Mesenchymal stem cell (in vitro differentiated cells and primary cell): ENCODE measurements around the gene HS3ST3B1.

Experiments used
- DNase-seq: peaks from one replicate; pipeline ENCODE4 v3.0.0-alpha.2; 2013
- H2AFZ ChIP-seq: one replicate; pipeline ENCODE4 v1.6.1; 2013; ENCODE audit warnings: low read depth, mild to moderate bottlenecking, control low read depth, inconsistent platforms, low read length, moderate library complexity
- H2AK5ac ChIP-seq: 2 replicates; pipeline ENCODE4 v1.6.1; 2013; ENCODE audit warnings: low read length, moderate library complexity, mild to moderate bottlenecking, inconsistent platforms; ENCODE audit not compliant: severe bottlenecking
- H2BK120ac ChIP-seq: one replicate; pipeline ENCODE4 v1.6.1; 2013; ENCODE audit warnings: low read depth, mild to moderate bottlenecking, inconsistent platforms, low read length, moderate library complexity
- H2BK12ac ChIP-seq, 2 experiments: one replicate each; pipeline ENCODE4 v1.6.1; 2013; ENCODE audit warnings: inconsistent platforms in 2 of 2, low read length in 2 of 2, mild to moderate bottlenecking in 2 of 2, moderate library complexity in 2 of 2, control low read depth in 1 of 2
- H2BK15ac ChIP-seq: one replicate; pipeline ENCODE4 v1.6.1; 2013; ENCODE audit warnings: mild to moderate bottlenecking, low read depth, inconsistent platforms; ENCODE audit not compliant: poor library complexity, severe bottlenecking
- H2BK5ac ChIP-seq: 2 replicates; pipeline ENCODE4 v1.6.1; 2013; ENCODE audit warnings: low read depth, mild to moderate bottlenecking, low read length, control low read depth, inconsistent platforms; ENCODE audit not compliant: poor library complexity, severe bottlenecking
- H3K14ac ChIP-seq, 2 experiments: one replicate each; pipeline ENCODE4 v1.6.1; 2013; ENCODE audit warnings: inconsistent platforms in 2 of 2, low read length in 2 of 2, control low read depth in 1 of 2, mild to moderate bottlenecking in 1 of 2, moderate library complexity in 1 of 2
- H3K18ac ChIP-seq, 2 experiments: one replicate each; pipeline ENCODE4 v1.6.1; 2013; ENCODE audit warnings: inconsistent platforms in 2 of 2, low read length in 2 of 2, control low read depth in 1 of 2, low read depth in 1 of 2, mild to moderate bottlenecking in 1 of 2
- H3K23ac ChIP-seq, 2 experiments: one replicate each; pipeline ENCODE4 v1.6.1; 2013; ENCODE audit warnings: inconsistent platforms in 2 of 2, low read length in 2 of 2, mild to moderate bottlenecking in 2 of 2, moderate library complexity in 2 of 2, control low read depth in 1 of 2
- H3K27ac ChIP-seq: 2 replicates; pipeline ENCODE4 v1.5.1; 2013; ENCODE audit warnings: mild to moderate bottlenecking, moderate library complexity, low read length, control low read depth, inconsistent platforms; ENCODE audit not compliant: poor library complexity, severe bottlenecking
- H3K27me3 ChIP-seq, 2 experiments: 2 replicates each; pipeline versions ENCODE4 v1.6.1 to v1.7.0; 2013; ENCODE audit warnings: low read length in 2 of 2, mild to moderate bottlenecking in 2 of 2, moderate library complexity in 2 of 2, control low read depth in 1 of 2, inconsistent platforms in 1 of 2; ENCODE audit not compliant: control insufficient read depth in 1 of 2, insufficient read depth in 1 of 2
- H3K36me3 ChIP-seq, 2 experiments: 2 replicates each; pipeline versions ENCODE4 v1.6.1 to v1.7.0; 2013; ENCODE audit warnings: low read length in 2 of 2, control low read depth in 1 of 2, inconsistent platforms in 1 of 2, low read depth in 1 of 2, mild to moderate bottlenecking in 1 of 2; ENCODE audit not compliant: insufficient read depth in 2 of 2, control insufficient read depth in 1 of 2
- H3K4ac ChIP-seq, 2 experiments: one replicate each; pipeline ENCODE4 v1.6.1; 2013; ENCODE audit warnings: inconsistent platforms in 2 of 2, low read length in 2 of 2, mild to moderate bottlenecking in 2 of 2, moderate library complexity in 2 of 2, control low read depth in 1 of 2, low read depth in 1 of 2
- H3K4me1 ChIP-seq: 2 replicates; pipeline ENCODE4 v1.6.1; 2013; ENCODE audit warnings: low read depth, low read length, control low read depth; ENCODE audit not compliant: control insufficient read depth, insufficient read depth
- H3K4me2 ChIP-seq: 2 replicates; pipeline ENCODE4 v1.6.1; 2013; ENCODE audit warnings: low read length, mild to moderate bottlenecking, inconsistent platforms; ENCODE audit not compliant: poor library complexity, severe bottlenecking
- H3K4me3 ChIP-seq, 2 experiments: 2 replicates each; pipeline versions ENCODE4 v1.5.1 to v1.7.0; 2013; ENCODE audit warnings: low read length in 2 of 2, mild to moderate bottlenecking in 2 of 2, control low read depth in 1 of 2, low read depth in 1 of 2; ENCODE audit not compliant: insufficient read depth in 1 of 2
- H3K79me1 ChIP-seq: replicated peaks from 2 replicates; pipeline ENCODE4 v1.6.1; 2013; ENCODE audit warnings: mild to moderate bottlenecking, control low read depth, low read length, inconsistent platforms; ENCODE audit not compliant: poor library complexity, severe bottlenecking
- H3K9ac ChIP-seq: 2 replicates; pipeline ENCODE4 v1.7.0; 2013; ENCODE audit warnings: mild to moderate bottlenecking, low read length, moderate library complexity
- H3K9me3 ChIP-seq: 2 replicates; pipeline ENCODE4 v1.7.0; 2013; ENCODE audit warnings: mild to moderate bottlenecking, low read length; ENCODE audit not compliant: control insufficient read depth
- H4K8ac ChIP-seq: one replicate; pipeline ENCODE4 v1.6.1; 2013; ENCODE audit warnings: inconsistent platforms, mild to moderate bottlenecking, low read length, moderate library complexity
- H4K91ac ChIP-seq: one replicate; pipeline ENCODE4 v1.6.1; 2013; ENCODE audit warnings: mild to moderate bottlenecking, low read length, inconsistent platforms
- WGBS: methylation state at CpG from one replicate; pipeline ENCODE4 v1.1.7; 2013; ENCODE audit warnings: mixed read lengths; 5-methylcytosine and 5-hydroxymethylcytosine counted together

HS3ST3B1 gene

DNA sequence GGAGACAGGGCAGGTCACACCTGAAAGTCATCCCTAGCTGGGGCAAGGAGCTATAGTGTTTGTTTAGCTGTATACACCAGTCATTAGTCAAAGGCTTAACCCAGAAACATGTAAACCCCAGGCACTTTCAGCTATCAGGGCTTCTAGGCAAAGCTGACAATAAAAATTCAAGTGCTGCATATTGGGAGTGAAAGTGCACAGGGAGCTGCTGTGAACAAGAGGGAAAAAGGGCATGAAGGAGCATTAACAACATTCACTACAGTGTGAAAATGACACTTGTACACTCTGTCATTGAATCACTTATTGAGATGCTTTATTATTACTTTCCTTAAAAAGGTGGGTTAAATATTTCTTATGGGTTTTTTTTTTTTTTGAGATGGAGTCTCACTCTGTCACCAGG is 92.8 kb downstream of the HS3ST3B1 start:
- Histone ChIP-seq H3K27me3 (no peaks in the 10 kb centered on the region), H3K9ac (no peak overlapping the region), H3K4me1 (no peaks in the 10 kb centered on the region), H3K79me1 (no peaks in the 10 kb centered on the region), H3K36me3 (no peaks in the 10 kb centered on the region), H2BK15ac (no peak overlapping the region), H3K18ac (no peak overlapping the region), H2BK120ac (no peak overlapping the region), H3K4ac (no peak overlapping the region), H2AK5ac (no peak overlapping the region), H4K91ac (no peak overlapping the region), H3K23ac (no peak overlapping the region), H2BK5ac (no peak overlapping the region), H3K4me3 (no peak overlapping the region), H4K8ac (no peak overlapping the region), H2BK12ac (peak overlapping the region in 1 of 2 experiments; percentile 25), H3K9me3 (peaks cover 8% of the 10 kb centered on the region), H2AFZ (no peak overlapping the region), H3K27ac (no peak overlapping the region), H3K4me2 (no peak overlapping the region), H3K14ac (no peak overlapping the region)
- DNase-seq = no peak

DNA sequence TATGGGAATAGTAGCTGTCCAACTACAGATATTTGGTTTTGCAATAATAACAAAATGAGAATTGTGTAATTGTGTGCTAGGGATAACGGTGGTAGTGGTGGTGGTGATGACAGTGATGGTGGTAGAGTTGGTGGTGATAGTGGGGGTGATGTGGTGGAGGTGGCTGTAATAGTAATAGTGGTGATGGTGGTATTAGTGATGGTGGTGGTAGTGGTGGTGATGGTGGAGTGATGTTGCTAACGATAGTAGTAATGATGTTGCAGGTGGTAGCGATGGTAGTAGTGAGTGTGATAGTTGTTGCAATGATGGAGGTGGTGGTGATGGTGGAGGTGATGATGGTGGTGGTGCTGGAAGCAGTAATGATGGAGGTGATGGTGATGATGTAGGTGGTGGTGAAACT is 94.4 kb downstream of the HS3ST3B1 start:
- H3K23ac ChIP-seq = no peak overlapping the region
- H4K8ac ChIP-seq = no peak overlapping the region
- H3K18ac ChIP-seq = no peak overlapping the region
- H3K4ac ChIP-seq = no peak overlapping the region
- H2BK120ac ChIP-seq = no peak overlapping the region
- no peak for DNase-seq
- H3K27me3 ChIP-seq = no peaks in the 10 kb centered on the region
- no peak overlapping the region for H4K91ac ChIP-seq
- H3K9ac ChIP-seq = no peak overlapping the region
- no peak overlapping the region for H2AFZ ChIP-seq
- H3K36me3 ChIP-seq = no peaks in the 10 kb centered on the region
- no peak overlapping the region for H2BK15ac ChIP-seq
- WGBS = 97% methylated on average over 3 of the region's 3 CpGs
- H3K4me2 ChIP-seq = no peak overlapping the region
- no peak overlapping the region for H2BK12ac ChIP-seq
- no peak overlapping the region for H2AK5ac ChIP-seq
- no peak overlapping the region for H3K14ac ChIP-seq
- H3K79me1 ChIP-seq = no peaks in the 10 kb centered on the region
- peaks cover 8% of the 10 kb centered on the region for H3K9me3 ChIP-seq
- H3K27ac ChIP-seq = no peak overlapping the region
- no peak overlapping the region for H2BK5ac ChIP-seq
- no peak overlapping the region for H3K4me3 ChIP-seq
- no peaks in the 10 kb centered on the region for H3K4me1 ChIP-seq

DNA sequence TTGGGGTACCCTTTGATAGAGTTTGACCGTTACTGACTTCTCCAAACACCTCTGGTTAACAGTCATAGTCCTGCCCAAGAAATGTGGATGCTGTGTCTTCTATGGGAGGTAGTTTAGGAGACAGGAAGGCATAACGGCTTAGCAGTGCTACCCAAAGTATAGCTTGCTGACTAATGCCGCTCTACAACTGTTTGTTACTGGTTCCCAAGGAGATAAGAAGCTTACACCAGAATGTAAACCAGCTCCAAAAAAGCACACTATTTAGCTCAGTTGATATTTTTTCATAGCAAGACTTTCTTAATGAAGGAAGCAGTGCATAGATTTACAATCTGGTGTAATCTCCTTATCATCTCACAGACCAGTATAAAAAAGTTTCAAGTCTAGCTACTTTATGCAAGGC is 95.7 kb downstream of the HS3ST3B1 start:
- Histone ChIP-seq H3K27ac (no peak overlapping the region), H2AFZ (no peak overlapping the region), H3K14ac (no peak overlapping the region), H3K9ac (no peak overlapping the region), H3K18ac (no peak overlapping the region), H3K4me2 (no peak overlapping the region), H2BK12ac (no peak overlapping the region), H3K4ac (no peak overlapping the region), H3K27me3 (no peaks in the 10 kb centered on the region), H2BK120ac (no peak overlapping the region), H3K36me3 (no peaks in the 10 kb centered on the region), H3K23ac (no peak overlapping the region), H3K79me1 (no peaks in the 10 kb centered on the region), H4K91ac (no peak overlapping the region), H2BK5ac (no peak overlapping the region), H3K4me1 (no peaks in the 10 kb centered on the region), H2AK5ac (no peak overlapping the region), H3K9me3 (peaks cover 6% of the 10 kb centered on the region), H2BK15ac (no peak overlapping the region), H4K8ac (no peak overlapping the region), H3K4me3 (no peak overlapping the region)
- 37% methylated on average over 2 of the region's 3 CpGs for WGBS
- peak; percentile 89 for DNase-seq

DNA sequence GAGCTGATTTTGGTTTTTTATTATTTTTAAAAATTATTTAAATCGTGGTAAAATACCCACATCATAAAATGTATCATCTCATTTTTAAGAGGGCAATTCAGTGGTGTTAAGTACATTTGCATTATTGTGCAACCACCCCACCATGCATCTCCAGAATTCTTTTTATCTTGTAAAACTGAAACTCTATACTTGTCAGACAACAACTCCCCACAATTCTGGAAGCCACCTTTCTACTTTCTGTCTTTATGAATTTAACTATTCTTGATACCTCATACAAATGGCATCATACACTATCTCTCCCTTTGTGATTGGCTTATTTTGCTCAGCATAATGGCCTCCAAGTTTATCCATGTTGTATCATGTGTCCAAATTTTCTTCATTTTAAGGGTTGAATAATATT is 97.9 kb downstream of the HS3ST3B1 start:
- no peak overlapping the region for H2AK5ac ChIP-seq
- no CpG with 5 or more reads among the region's 1 CpG for WGBS

More for the DNA sequence above, 97.9 kb downstream of the HS3ST3B1 start:
- Histone ChIP-seq H3K9ac (no peak overlapping the region), H4K8ac (no peak overlapping the region), H3K4me1 (no peaks in the 10 kb centered on the region), H4K91ac (no peak overlapping the region), H2BK12ac (no peak overlapping the region), H3K36me3 (no peaks in the 10 kb centered on the region), H3K79me1 (no peaks in the 10 kb centered on the region), H3K14ac (no peak overlapping the region), H2BK15ac (no peak overlapping the region), H3K4me2 (no peak overlapping the region), H2BK5ac (no peak overlapping the region), H2AFZ (no peak overlapping the region), H3K4me3 (no peak overlapping the region), H3K23ac (no peak overlapping the region), H3K9me3 (no peaks in the 10 kb centered on the region), H3K18ac (no peak overlapping the region), H3K4ac (no peak overlapping the region), H3K27ac (no peak overlapping the region), H3K27me3 (no peaks in the 10 kb centered on the region), H2BK120ac (no peak overlapping the region)
- DNase-seq = no peak
